HUES6 (cell line): ENCODE data around the gene CCDC152.
"Not testable (repeated sequence)": the region's sequence is repeated elsewhere in the genome, so short reads cannot be mapped to it uniquely, and the experiment has no call there.

Experiments used
- H3K27ac ChIP-seq: 2 replicates; pipeline ENCODE4 v1.7.0; 2013; ENCODE audit warnings: low read depth, mild to moderate bottlenecking, low read length, inconsistent platforms
- H3K27me3 ChIP-seq: 2 replicates; pipeline ENCODE4 v1.6.1; 2013; ENCODE audit warnings: low read length; ENCODE audit not compliant: control insufficient read depth, insufficient read depth
- H3K36me3 ChIP-seq: 2 replicates; pipeline ENCODE4 v1.6.1; 2013; ENCODE audit warnings: low read length; ENCODE audit not compliant: control insufficient read depth, insufficient read depth
- H3K4me1 ChIP-seq: 2 replicates; pipeline ENCODE4 v1.6.1; 2013; ENCODE audit warnings: low read length; ENCODE audit not compliant: control insufficient read depth, insufficient read depth
- H3K4me3 ChIP-seq: 2 replicates; pipeline ENCODE4 v1.5.1; 2013; ENCODE audit warnings: low read depth, low read length
- H3K9ac ChIP-seq: one replicate; pipeline ENCODE4 v1.6.1; 2013; ENCODE audit warnings: mild to moderate bottlenecking, low read length
- H3K9me3 ChIP-seq: 2 replicates; pipeline ENCODE4 v1.6.1; 2013; ENCODE audit warnings: low read depth, low read length; ENCODE audit not compliant: control insufficient read depth, insufficient read depth

CCDC152 gene

DNA sequence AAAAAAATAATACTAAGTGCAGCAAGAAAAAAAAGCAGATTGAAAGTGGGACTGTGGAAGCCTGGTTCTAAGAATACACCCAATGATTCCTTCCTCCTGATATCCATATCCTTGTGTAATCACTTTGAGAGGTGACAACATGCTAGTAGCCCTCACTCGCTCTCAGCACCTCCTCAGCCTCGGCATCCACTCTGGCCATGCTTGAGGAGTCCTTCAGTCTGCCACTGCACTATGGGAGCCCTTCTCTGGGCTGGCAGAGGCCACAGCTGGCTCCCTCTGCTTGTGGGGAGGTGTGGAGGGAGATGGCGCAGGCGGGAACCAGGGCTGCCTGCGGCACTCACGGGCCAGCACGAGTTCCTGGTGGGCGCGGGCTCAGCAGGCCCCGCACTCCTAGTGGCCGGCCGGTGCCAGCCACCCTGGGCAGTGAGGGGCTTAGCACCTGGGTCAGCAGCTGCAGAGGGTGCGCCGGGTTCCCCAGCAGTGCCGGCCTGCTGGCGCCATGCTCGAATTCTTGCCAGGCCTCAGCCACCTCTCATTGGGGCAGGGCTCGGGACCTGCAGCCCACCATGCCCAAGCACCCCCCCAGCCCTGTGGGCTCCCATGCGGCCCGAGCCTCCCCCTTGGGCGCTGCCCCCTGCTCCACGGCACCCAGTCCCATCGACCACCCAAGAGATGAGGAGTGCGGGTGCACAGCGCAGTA, 79.6 kb downstream of the CCDC152 start:
- no peak overlapping the region for H3K9ac ChIP-seq

DNA sequence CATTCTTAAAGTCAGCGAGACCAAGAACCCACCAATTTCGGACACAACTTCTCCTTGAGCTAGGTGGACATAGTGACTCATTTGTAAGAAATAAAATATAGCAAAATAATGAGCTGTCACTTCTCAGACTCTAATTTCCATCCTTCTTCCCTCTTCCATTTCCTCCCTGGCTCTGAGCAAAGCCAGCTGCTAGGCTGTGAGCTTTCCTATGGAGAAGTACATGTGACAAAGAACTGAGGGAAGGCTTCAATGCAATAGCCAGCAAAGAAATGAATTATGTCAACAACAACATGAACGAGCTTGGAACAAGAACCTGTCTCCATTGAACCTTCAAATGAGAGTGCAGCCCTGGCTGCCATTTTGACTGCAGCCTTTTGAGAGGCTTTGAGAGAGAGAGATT, 81.0 kb downstream of the CCDC152 start:
- no peaks in the 10 kb centered on the region for H3K36me3 ChIP-seq
- no peaks in the 10 kb centered on the region for H3K27me3 ChIP-seq
- no peaks in the 10 kb centered on the region for H3K4me1 ChIP-seq
- H3K9ac ChIP-seq, result no peak overlapping the region
- H3K27ac ChIP-seq, result no peak overlapping the region
- 0 out of 2 replicates have a peak, but pooled peaks cover 3% of the 10 kb centered on the region for H3K9me3 ChIP-seq
- H3K4me3 ChIP-seq, result no peak overlapping the region

More for the DNA sequence above, 79.6 kb downstream of the CCDC152 start:
- Histone ChIP-seq H3K27me3 (no peaks in the 10 kb centered on the region), H3K4me3 (no peak overlapping the region), H3K36me3 (no peaks in the 10 kb centered on the region), H3K27ac (no peak overlapping the region), H3K4me1 (no peaks in the 10 kb centered on the region), H3K9me3 (0 out of 2 replicates have a peak, but pooled peaks cover 3% of the 10 kb centered on the region)

DNA sequence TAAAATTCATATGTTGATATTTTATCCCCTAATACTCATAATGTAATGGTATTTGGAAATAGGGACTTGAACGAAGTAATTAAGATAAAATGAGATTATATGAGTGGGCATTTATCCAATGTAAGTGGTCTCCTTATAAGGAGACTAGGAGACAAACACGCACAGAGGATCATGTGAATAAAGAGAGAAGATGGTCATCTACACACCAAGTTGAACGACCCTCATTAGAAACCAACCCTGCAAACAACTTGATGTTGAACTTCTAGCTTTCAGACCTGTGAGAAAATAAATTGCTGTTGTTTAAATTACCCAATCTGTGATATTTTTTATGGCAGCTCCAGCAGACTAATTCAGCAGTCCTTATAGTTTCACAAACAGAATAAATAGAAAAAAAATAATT, 82.6 kb downstream of the CCDC152 start:
- H3K36me3 ChIP-seq, result no peaks in the 10 kb centered on the region
- 0 out of 2 replicates have a peak, but pooled peaks cover 3% of the 10 kb centered on the region for H3K9me3 ChIP-seq
- no peaks in the 10 kb centered on the region for H3K4me1 ChIP-seq
- H3K27ac ChIP-seq, result no peak overlapping the region
- H3K9ac ChIP-seq, result no peak overlapping the region
- H3K4me3 ChIP-seq, result no peak overlapping the region
- no peaks in the 10 kb centered on the region for H3K27me3 ChIP-seq

DNA sequence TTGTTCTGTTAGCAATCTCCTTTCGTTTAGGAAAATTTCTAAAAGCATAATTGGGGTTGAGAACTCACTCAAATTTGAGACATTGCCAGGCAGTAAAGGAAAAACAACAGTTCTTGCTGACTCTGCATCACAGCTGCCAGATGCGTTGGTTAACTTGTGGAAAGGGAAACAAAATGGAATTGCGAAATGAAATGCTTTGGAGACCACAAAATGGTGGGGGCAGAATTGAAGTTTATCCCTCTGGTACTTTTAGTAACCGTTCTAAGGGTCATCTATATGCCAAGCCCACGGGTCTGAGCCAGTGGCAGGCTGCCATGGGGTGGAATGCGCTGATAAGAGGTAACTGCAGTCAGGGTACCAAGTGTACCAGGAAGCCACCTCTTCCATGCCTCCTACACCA, 83.7 kb downstream of the CCDC152 start:
- Histone ChIP-seq H3K4me3 (no peak overlapping the region), H3K36me3 (no peaks in the 10 kb centered on the region), H3K9me3 (0 out of 2 replicates have a peak, but pooled peaks cover 3% of the 10 kb centered on the region), H3K27me3 (no peaks in the 10 kb centered on the region), H3K9ac (no peak overlapping the region), H3K27ac (no peak overlapping the region), H3K4me1 (no peaks in the 10 kb centered on the region)

DNA sequence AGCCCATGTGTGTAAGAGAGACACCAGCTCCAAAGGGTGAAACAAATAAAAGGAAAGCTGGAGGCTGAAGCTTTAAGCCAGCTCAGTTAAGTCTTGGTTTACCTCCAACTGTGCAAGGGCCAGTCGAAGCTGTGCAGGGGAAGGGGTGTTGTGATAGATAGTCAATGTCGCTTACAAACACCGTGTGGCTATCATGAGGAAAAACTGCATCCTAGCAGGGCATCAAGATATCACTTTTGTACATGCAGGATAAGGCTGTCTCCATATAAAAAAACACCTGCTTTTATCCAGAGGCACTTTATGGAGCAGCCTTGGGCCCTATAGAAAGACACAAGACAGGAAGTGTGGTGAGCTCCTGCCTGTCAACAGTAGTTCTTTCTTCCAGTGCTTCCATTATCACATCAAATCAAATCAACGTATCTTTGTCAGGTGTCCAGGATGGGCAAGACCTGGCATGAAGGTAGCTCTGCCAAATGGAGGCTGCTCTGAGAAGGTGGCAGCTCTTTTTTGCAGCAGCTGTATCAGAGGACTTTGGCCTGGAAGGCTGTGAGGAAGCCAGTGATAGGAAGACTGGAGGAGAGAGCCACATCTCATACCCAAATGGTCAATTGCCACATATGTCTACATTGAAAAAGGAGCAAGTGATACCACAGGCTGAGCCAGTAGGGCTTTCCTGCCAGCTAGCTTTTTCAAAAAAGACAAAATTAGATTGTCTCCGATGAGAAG, 84.4 kb downstream of the CCDC152 start:
- Histone ChIP-seq H3K4me3 (no peak overlapping the region), H3K36me3 (no peaks in the 10 kb centered on the region), H3K4me1 (no peaks in the 10 kb centered on the region), H3K27ac (no peak overlapping the region), H3K9me3 (no peaks in the 10 kb centered on the region), H3K27me3 (no peaks in the 10 kb centered on the region), H3K9ac (no peak overlapping the region)

DNA sequence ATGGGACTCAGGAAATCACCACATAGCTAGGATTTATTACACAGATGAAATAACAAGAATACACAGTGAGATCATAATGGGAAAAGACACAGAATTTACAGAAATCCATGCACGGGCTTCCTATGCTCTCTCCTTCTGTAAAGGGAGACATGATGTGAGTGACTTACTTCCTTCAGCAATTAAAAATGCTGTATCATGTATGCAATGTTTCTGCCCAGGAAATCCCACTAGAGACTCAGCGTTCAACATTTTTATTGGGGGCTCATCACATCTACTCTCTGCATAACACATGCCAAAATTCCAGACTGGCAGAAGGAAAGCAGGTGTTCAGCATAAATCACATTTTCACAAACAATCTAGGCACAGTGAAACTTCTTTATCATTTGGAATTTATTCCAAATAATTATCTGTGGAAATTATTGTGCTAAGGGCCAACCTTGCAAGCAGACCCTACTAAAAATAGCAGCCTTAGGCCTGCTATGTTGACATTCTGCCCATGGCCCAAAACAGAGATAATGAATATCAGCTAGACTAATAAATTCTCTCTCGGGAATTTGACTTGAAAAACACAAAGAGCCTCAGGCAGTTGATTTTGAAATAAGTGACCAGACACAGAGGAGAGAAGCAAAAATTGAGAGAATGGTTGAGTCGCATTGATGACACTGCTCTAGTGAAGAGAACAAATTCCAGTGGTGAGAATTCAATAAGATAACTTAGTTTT, 86.5 kb downstream of the CCDC152 start:
- no peaks in the 10 kb centered on the region for H3K4me1 ChIP-seq
- H3K9me3 ChIP-seq, result no peaks in the 10 kb centered on the region
- no peak overlapping the region for H3K9ac ChIP-seq
- no peak overlapping the region for H3K27ac ChIP-seq
- H3K27me3 ChIP-seq, result no peaks in the 10 kb centered on the region
- no peak overlapping the region for H3K4me3 ChIP-seq
- H3K36me3 ChIP-seq, result no peaks in the 10 kb centered on the region

DNA sequence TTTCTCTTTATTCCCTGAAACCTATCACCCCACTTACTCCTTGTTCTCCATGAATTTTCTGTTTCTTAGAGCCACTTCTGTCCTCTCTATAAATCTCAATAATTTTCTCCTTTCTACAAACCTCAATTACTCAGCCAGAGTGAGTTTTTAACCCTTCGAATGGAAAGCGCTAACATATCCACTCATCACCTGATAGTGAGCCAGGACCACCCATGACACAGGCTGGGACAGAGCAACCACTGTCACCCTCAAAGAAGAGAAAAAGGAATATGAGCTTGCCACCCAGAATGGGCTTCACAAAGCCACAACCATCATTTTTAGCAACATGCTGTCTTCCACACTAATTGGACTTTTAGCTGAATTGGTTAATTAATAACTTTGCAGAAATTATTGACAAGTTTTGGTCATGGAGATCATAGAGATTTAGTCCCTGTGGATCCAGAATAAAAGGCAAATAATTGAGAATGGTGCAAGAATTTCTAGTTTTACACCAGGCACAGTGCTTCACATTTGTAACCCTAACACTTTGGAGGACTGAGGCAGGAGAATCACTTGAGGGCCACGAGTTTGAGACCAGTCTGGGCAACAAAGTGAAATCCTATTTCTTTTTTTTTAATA, 87.2 kb downstream of the CCDC152 start:
- H3K9me3 ChIP-seq, result no peaks in the 10 kb centered on the region
- H3K36me3 ChIP-seq, result no peaks in the 10 kb centered on the region
- H3K27ac ChIP-seq, result no peak overlapping the region

DNA sequence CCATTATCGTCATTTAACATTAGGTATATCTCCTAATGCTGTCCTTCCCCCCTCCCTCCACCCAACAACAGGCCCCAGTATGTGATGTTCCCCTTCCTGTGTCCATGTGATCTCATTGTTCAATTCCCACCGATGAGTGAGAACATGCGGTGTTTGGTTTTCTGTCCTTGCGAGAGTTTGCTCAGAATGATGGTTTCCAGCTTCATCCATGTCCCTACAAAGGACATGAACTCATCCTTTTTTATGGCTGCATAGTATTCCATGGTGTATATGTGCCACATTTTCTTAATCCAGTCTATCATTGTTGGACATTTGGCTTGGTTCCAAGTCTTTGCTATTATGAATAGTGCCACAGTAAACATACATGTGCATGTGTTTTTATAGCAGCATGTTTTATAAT, 87.8 kb downstream of the CCDC152 start:
- not testable (repeated sequence) for H3K9ac ChIP-seq, H3K27ac ChIP-seq, H3K9me3 ChIP-seq, H3K4me3 ChIP-seq, H3K4me1 ChIP-seq, H3K36me3 ChIP-seq, H3K27me3 ChIP-seq

More for the DNA sequence above, 87.2 kb downstream of the CCDC152 start:
- Histone ChIP-seq H3K9ac (no peak overlapping the region), H3K27me3 (no peaks in the 10 kb centered on the region), H3K4me3 (no peak overlapping the region), H3K4me1 (no peaks in the 10 kb centered on the region)

DNA sequence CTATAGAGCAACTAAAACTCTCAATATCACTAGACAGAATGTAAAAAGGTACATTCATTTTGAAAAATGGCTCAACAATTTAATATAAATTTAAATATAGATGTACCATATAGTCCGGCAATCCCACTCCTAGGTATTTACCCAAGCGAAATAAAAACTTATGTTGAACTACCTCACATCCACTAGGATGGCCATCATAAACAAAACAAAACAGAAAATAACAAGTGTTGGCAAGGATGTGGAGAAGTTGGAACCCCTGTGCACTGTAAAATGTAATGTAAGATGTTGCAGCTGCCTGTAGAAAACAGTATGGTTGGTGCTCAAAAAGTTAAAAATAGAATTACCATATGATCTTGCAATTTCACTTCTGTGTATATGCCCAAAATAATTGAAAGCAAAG, 91.9 kb downstream of the CCDC152 start:
- Histone ChIP-seq H3K9ac (no peak overlapping the region), H3K27me3 (no peaks in the 10 kb centered on the region), H3K4me3 (no peak overlapping the region), H3K36me3 (no peaks in the 10 kb centered on the region), H3K27ac (no peak overlapping the region), H3K4me1 (no peaks in the 10 kb centered on the region), H3K9me3 (no peaks in the 10 kb centered on the region)

DNA sequence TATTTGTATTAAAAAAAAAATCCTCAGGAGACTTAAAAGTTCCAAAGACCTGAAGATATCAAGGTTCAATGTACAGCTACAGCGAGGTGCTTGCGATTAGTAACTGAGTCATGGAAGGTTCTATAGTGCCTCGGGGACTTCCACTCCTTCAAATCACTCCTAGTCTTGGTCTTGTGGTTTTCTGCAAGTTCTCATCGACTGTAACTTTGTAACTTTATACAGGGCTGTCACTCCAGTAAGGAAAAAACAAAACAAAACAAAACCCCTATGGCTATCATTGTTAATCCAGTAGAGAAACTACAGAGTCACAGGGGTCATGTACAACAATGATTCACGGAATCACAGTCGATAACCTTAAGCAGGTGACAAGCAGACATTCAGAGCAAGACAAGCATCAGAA, 94.9 kb downstream of the CCDC152 start:
- Histone ChIP-seq H3K36me3 (no peaks in the 10 kb centered on the region), H3K4me3 (no peak overlapping the region), H3K27ac (no peak overlapping the region), H3K9ac (no peak overlapping the region), H3K27me3 (no peaks in the 10 kb centered on the region), H3K9me3 (no peaks in the 10 kb centered on the region), H3K4me1 (no peaks in the 10 kb centered on the region)
